HCT116 (cell line): ENCODE data around the gene DAZAP2. TPM values are rescaled to one million over a fixed set of nuclear protein-coding genes. Genes with fewer than 3 reads are reported as not detected.

ENCODE experiments used
- ATAC-seq: fragments of 200-7000 bp; cut with Tn5 transposase; 2 replicates; pipeline ENCODE4 v1.9.1; 2020; ENCODE audit warnings: mild to moderate bottlenecking, moderate library complexity
- BruUV-seq: library from RNA; stranded (reverse); fragments of 400-500 nt; replicated peaks from 2 replicates; lab custom pipeline; 2021; lab: Mats Ljungman, UMichigan
- CTCF ChIA-PET: fragments of 300-600 bp; sonication (Branson Sonifier 250); formaldehyde crosslinking; loops from one replicate; lab custom pipeline; 2021; ENCODE audit warnings: antibody characterized with exemption; lab: Charles Lee
- POLR2A ChIA-PET: fragments of 300-600, 350-600 bp; sonication (Branson Sonifier 250); formaldehyde crosslinking; loops from one replicate; lab custom pipeline; 2021; ENCODE audit warnings: antibody characterized with exemption; lab: Charles Lee
- RAD21 ChIA-PET, 2 experiments: fragments of 300-600 bp; sonication (Branson Sonifier 250); formaldehyde crosslinking; loops; one replicate each; lab custom pipeline; 2023; ENCODE audit warnings: low total read pairs in 2 of 2; ENCODE audit not compliant: uncharacterized antibody in 2 of 2, unreplicated experiment in 2 of 2, low non-redundant PET in 1 of 2; lab: Charles Lee
- DNase-seq: peaks from one replicate; pipeline ENCODE4 v3.0.0-alpha.2; 2010; ENCODE audit warnings: low read depth, low spot score
- H2AFZ ChIP-seq: fragments of 200-600 bp; shearing (Covaris generic), sonication (generic); 2 replicates; pipeline ENCODE4 v1.6.1; 2017; ENCODE audit warnings: low read depth, mixed run types, mixed read lengths, antibody characterized with exemption, low read length; ENCODE audit not compliant: poor library complexity, severe bottlenecking
- H3K27ac ChIP-seq: 2 replicates; pipeline ENCODE4 v1.5.1; 2012; ENCODE audit warnings: low read depth, low read length
- H3K27me3 ChIP-seq: fragments of 200-600 bp; sonication (generic); 2 replicates; pipeline ENCODE4 v1.6.1; 2016; ENCODE audit warnings: mixed run types, low read length, mixed read lengths; ENCODE audit not compliant: insufficient read depth
- H3K36me3 ChIP-seq, 2 experiments: fragments of 200-500 bp in 1 of 2; fragments of 200-600 bp in 1 of 2; sonication (Bioruptor generic) in 1 of 2; sonication (generic) in 1 of 2; 2 replicates each; pipeline versions ENCODE4 v1.5.1 to v1.6.1; 2014 to 2016; ENCODE audit warnings: low read length in 2 of 2, inconsistent platforms in 1 of 2, mixed read lengths in 1 of 2, mixed run types in 1 of 2; ENCODE audit not compliant: insufficient read depth in 2 of 2, control insufficient read depth in 1 of 2
- H3K4me1 ChIP-seq, 2 experiments: fragments of 200-600 bp in 1 of 2; sonication (generic) in 1 of 2; 2 replicates each; pipeline versions ENCODE4 v1.5.1 to v1.6.1; 2012 to 2017; ENCODE audit warnings: low read length in 2 of 2, inconsistent platforms in 1 of 2, mild to moderate bottlenecking in 1 of 2, mixed read lengths in 1 of 2, mixed run types in 1 of 2, moderate library complexity in 1 of 2; ENCODE audit not compliant: insufficient read depth in 2 of 2, control insufficient read depth in 1 of 2
- H3K4me2 ChIP-seq: fragments of 200-600 bp; sonication (generic); 2 replicates; pipeline ENCODE4 v1.6.1; 2017; ENCODE audit warnings: mixed run types, low read length, mixed read lengths
- H3K4me3 ChIP-seq, 2 experiments: fragments of 200-600 bp in 1 of 2; sonication (generic) in 1 of 2; replicated peaks in 1 of 2; 2 replicates each; pipeline ENCODE4 v1.5.1; 2011 to 2016; ENCODE audit warnings: low read length in 2 of 2, control low read depth in 1 of 2, low read depth in 1 of 2, mild to moderate bottlenecking in 1 of 2, mixed read lengths in 1 of 2, mixed run types in 1 of 2
- H3K79me2 ChIP-seq: fragments of 200-600 bp; sonication (generic); 2 replicates; pipeline ENCODE4 v1.6.1; 2017; ENCODE audit warnings: mild to moderate bottlenecking, mixed run types, low read length, moderate library complexity, mixed read lengths; ENCODE audit not compliant: insufficient read depth
- H3K9ac ChIP-seq: fragments of 200-600 bp; sonication (generic); 2 replicates; pipeline ENCODE4 v1.6.1; 2016; ENCODE audit warnings: low read length, mixed read lengths
- H3K9me2 ChIP-seq: fragments of 200-600 bp; sonication (generic), shearing (Covaris generic); 2 replicates; pipeline ENCODE4 v1.6.1; 2017; ENCODE audit warnings: mixed run types, mild to moderate bottlenecking, moderate library complexity; ENCODE audit not compliant: insufficient read depth
- H3K9me3 ChIP-seq, 2 experiments: fragments of 200-500 bp in 1 of 2; fragments of 200-600 bp in 1 of 2; sonication (Bioruptor generic) in 1 of 2; sonication (generic) in 1 of 2; 2 replicates each; pipeline ENCODE4 v1.6.1; 2014 to 2017; ENCODE audit warnings: low read length in 2 of 2, mixed read lengths in 2 of 2, inconsistent platforms in 1 of 2, low read depth in 1 of 2, mild to moderate bottlenecking in 1 of 2, mixed run types in 1 of 2, moderate library complexity in 1 of 2; ENCODE audit not compliant: control insufficient read depth in 1 of 2, insufficient read depth in 1 of 2
- H4K20me1 ChIP-seq: fragments of 200-600 bp; sonication (generic), shearing (Covaris generic); 2 replicates; pipeline ENCODE4 v1.6.1; 2017; ENCODE audit warnings: mixed run types, mild to moderate bottlenecking, moderate library complexity; ENCODE audit not compliant: insufficient read depth
- EGR1 ChIP-seq: IDR thresholded peaks from 2 replicates; pipeline ENCODE4 v1.6.1; 2012; ENCODE audit warnings: low read depth
- FOSL1 ChIP-seq: IDR thresholded peaks from 2 replicates; pipeline ENCODE4 v1.6.1; 2012; ENCODE audit warnings: low read depth
- SRF ChIP-seq: IDR thresholded peaks from 2 replicates; pipeline ENCODE4 v1.6.1; 2012; ENCODE audit warnings: low read depth
- intact Hi-C: fragments of 100-400 bp; cut with micrococcal nuclease; formaldehyde crosslinking; loops from 2 replicates; pipeline ENCODE4 v1.10.0; 2022
- total RNA-seq: library from RNA; stranded (reverse); gene quantifications from one replicate; pipeline ENCODE4 v1.2.1, GENCODE V29; 2021; ENCODE audit not compliant: unreplicated experiment
- TF ChIP-seq, protein P1 (sequence below): IDR thresholded peaks from 2 replicates; pipeline ENCODE4 v1.6.1; 2012

DAZAP2 gene
- total RNA-seq, 1 experiment from 2014 or later, result 157 TPM

GRCh38 chr12:51189790-51190355 is 48.8 kb upstream of the DAZAP2 start:
- Histone ChIP-seq H4K20me1 (no peaks in the 10 kb centered on the region), H3K36me3 (no peaks in the 10 kb centered on the region), H3K4me2 (no peak overlapping the region), H3K9me2 (no peaks in the 10 kb centered on the region), H3K27me3 (no peaks in the 10 kb centered on the region), H3K27ac (no peak overlapping the region), H3K79me2 (no peaks in the 10 kb centered on the region), H3K9ac (no peak overlapping the region), H2AFZ (no peak overlapping the region), H3K4me1 (peaks cover 0 to 5% of the 10 kb centered on the region in 2 experiments; a peak in 3 of 4 replicates), H3K9me3 (no peaks in the 10 kb centered on the region), H3K4me3 (no peak overlapping the region)
- BruUV-seq, result no TSS peak
- ChIA-PET RAD21 (no interaction called here), POLR2A (no interaction called here), CTCF (no interaction called here)
- ATAC-seq (no peak), DNase-seq (no peak)
- TF ChIP-seq EGR1, result no peak
- intact Hi-C loops, result no loop called here

- ChIA-PET CTCF (no interaction called here), POLR2A (no interaction called here), RAD21 (no interaction called here)
- Histone ChIP-seq H2AFZ (no peak overlapping the region), H4K20me1 (no peaks in the 10 kb centered on the region), H3K36me3 (no peaks in the 10 kb centered on the region), H3K9ac (no peak overlapping the region), H3K9me2 (no peaks in the 10 kb centered on the region), H3K4me3 (no peak overlapping the region), H3K79me2 (no peaks in the 10 kb centered on the region), H3K27me3 (no peaks in the 10 kb centered on the region), H3K27ac (no peak overlapping the region)
- no peak for ATAC-seq
- DNase-seq, result no peak
- TF ChIP-seq SRF, result no peak
- no peak for TF ChIP-seq FOSL1
- TF ChIP-seq EGR1, result no peak
- TF ChIP-seq, protein P1, sequence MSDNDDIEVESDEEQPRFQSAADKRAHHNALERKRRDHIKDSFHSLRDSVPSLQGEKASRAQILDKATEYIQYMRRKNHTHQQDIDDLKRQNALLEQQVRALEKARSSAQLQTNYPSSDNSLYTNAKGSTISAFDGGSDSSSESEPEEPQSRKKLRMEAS, result no peak
- TF ChIP-seq, all 23 proteins: peak for 0
- Histone ChIP-seq H3K9me3 (no peaks in the 10 kb centered on the region), H3K4me1 (peaks cover 0 to 5% of the 10 kb centered on the region in 2 experiments; a peak in 3 of 4 replicates), H3K4me2 (no peak overlapping the region)
- intact Hi-C loops, result no loop called here
- no TSS peak for BruUV-seq
These were observed 47.8 kb upstream of the DAZAP2 start for GRCh38 chr12:51190820-51191219.
